ENCODE data around the gene AMMECR1L.
"Not testable (repeated sequence)": the region's sequence is repeated elsewhere in the genome, so short reads cannot be mapped to it uniquely, and the experiment has no call there.

AMMECR1L gene

DNA sequence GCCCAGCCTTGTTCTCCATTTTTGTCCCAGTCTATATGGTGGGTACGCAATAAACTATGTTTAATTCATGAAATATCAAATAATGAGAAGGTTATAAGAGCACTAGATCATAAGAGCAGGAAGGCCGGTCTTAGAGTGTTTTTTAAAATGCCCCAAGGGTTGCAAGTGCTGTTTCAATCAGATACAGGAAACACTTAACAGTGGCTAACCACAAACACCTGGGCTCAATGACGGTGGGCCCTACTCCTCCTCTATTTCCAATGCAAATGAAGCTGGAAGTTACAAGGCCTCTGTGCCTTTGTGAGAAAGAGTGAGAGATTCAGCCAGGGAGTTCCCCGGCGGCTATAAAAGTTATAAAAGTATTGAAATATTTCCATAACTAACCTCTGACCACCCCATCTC lies 55.9 kb downstream of the AMMECR1L start:
- peak; percentile 74 to 79 for DNase-seq

DNA sequence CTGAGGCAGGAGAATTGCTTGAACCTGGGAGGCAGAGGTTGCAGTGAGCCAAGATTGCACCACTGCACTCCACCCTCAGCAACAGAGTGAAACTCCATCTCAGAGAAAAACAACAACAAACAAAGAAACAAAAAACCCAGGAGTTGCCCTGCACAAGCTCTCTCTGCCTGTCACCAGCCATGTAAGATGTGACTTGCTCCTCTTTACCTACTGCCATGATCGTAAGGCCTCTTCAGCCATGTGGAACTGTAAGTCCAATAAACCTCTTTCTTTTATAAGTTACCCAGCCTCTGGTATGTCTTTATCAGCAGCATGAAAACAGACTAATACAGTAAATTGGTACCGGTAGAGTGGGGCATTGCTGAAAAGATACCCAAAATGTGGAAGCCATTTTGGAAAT lies 59.0 kb downstream of the AMMECR1L start:
- not testable (repeated sequence) for DNase-seq

DNA sequence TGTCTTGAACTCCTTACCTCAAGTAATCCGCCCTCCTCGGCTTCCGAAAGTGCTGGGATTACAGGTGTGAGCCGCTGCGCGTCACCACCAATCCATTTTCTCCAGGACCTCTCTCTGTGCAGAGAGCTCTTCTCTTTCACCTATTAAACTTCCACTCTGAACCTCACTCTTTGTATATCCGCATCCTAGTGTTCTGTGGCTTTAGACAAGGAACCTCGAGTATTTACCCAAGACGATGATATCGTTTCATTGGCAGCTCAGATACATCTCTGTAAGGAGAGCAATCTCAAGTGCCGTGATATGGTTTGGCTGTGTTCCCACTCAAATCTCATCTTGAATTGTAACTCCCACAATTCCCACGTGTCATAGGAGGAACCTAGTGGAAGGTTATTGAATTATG lies 59.7 kb downstream of the AMMECR1L start:
- no peak for DNase-seq

DNA sequence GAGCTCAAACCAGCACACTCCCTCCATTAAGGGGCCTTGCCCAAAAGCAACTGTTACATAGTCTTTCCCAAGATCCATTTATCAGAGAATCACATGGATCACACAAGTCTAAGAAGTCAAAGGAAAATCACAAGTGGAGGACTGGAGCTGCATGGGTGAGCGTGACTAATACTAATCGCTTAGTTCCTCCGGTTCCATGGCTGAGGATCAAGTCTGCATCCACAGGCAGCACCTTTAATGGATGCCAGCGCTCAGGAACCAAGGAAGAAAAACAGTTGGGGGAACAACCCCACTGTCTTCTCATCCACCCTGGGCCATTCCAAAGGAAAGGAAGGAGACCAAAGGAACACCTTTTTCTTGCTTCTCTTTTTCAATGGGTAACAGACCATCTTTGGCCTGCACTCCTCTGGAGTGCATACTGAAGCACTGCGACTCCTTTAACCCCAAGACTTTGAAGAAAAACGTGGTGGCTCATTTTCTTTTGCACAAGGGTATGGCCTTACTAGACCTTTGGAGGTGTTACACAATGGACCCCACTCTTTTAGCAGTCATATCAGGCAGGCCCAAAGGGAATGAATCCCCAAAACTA lies 65.6 kb downstream of the AMMECR1L start:
- DNase-seq: no peak

DNA sequence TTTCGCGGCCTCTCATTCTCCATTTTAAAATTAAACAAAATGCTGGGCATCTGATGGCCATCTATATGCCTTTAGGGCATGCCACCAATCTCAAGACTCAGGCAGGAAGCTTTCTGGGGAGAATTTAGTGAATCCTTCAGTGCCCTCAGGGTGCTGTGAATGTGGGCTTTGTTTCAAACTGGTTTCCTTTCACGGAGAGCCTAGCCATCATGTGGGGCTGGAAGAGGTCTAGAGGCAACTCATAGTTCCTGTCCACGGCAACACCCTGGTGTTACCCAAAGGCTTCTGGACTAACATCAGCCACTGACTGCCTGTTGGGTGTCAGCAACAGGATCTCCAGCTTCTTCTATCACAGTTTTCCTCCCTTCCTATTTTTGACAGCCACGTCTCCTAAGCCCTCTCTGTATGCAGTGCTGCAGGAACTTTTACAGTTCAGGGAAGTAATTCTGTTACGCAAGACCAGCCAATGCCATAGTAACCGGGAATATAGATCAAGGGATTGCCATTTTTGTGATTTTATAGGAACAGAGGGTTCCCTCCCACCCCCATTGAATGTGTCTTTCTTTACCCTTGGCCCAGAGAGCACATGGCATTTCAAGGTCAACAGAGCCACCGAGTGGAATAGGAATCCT lies 66.8 kb downstream of the AMMECR1L start:
- no peak for DNase-seq

DNA sequence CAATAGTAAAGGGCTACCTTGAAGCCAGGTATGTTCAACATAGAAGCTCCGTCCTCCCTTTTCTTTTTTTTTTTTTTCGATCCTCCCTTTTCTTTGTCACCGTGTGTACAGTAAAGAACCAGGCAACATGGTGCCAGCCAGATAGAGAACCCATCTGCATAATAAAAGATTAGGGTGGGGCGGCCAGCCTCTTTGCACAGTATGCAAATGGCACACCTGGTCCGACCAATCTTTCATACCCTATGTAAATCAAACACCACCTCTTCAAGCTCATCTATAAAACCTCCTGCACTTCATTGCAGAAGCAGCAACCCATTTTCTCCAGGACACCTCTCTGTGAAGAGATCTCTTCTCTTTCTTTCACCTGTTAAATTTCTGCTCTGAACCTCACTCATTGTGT lies 67.5 kb downstream of the AMMECR1L start:
- DNase-seq: no peak

DNA sequence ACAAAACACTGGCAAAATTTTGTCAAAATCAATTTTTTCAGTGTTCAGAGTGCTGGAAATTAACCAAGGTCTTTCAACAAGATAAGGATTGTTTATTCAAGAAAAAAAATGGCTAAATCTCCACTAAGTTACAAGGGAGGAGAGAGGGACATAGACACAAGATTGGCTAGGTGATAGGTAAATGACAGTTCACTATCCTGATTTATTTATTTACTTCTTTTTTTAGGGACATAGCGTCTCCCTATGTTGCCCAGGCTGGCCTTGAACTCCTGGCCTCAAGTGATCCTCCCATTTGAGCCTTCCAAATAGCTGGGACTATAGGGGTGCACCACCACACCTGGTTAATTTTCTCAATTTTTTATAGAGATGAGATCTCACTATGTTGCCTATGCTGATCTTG lies 71.1 kb downstream of the AMMECR1L start:
- DNase-seq: no peak

DNA sequence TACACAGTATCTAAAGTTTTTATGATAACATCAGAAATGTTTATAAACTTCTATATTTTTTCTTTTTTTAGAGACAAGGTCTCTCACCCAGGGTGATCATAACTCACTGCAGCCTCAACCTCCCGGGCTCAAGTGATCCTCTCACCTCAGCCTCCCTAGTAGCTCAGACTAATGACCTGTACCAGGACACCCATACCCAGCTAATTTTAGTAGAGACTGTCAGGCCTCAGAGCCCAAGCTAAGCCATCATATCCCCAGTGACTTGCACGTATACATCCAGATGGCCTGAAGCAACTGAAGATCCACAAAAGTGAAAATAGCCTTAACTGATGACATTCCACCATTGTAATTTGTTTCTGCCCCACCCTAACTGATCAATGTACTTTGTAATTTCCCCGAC lies 73.3 kb downstream of the AMMECR1L start:
- not testable (repeated sequence) for DNase-seq
